Thoracic aorta (tissue), 2 donors: ENCODE results near the gene BANP. TPM values are rescaled to one million over a fixed set of nuclear protein-coding genes. Genes with fewer than 3 reads are reported as not detected.

Source experiments
- ATAC-seq: fragments of 150-250 bp; one replicate; pipeline ENCODE4 v1.8.0; 2017; ENCODE audit warnings: low read depth; ENCODE audit not compliant: insufficient number of reproducible peaks, low FRiP score
- DNase-seq: peaks from one replicate; pipeline ENCODE4 v3.0.0-alpha.2; 2020; ENCODE audit warnings: low spot score
- H3K27ac ChIP-seq, 2 donors: fragments of 200-600 bp; sonication (generic); 1 replicate in 1 of 2; 2 replicates in 1 of 2; pipeline ENCODE4 v1.5.1; 2016; ENCODE audit warnings: mild to moderate bottlenecking in 2 of 2, moderate library complexity in 2 of 2
- H3K27me3 ChIP-seq: fragments of 200-600 bp; sonication (generic); replicated peaks from 2 replicates; pipeline ENCODE4 v1.6.0; 2016; ENCODE audit warnings: mild to moderate bottlenecking; ENCODE audit not compliant: insufficient read depth
- H3K36me3 ChIP-seq: fragments of 200-600 bp; sonication (generic); one replicate; pipeline ENCODE4 v1.5.1; 2016
- H3K4me1 ChIP-seq, 2 donors: fragments of 200-600 bp; sonication (generic); 1 replicate in 1 of 2; 2 replicates in 1 of 2; pipeline versions ENCODE4 v1.5.1 to v1.6.0; 2016; ENCODE audit warnings: low read depth in 2 of 2, mild to moderate bottlenecking in 1 of 2; ENCODE audit not compliant: control insufficient read depth in 1 of 2
- H3K4me3 ChIP-seq: fragments of 200-600 bp; sonication (generic); 2 replicates; pipeline ENCODE4 v1.5.1; 2016; ENCODE audit warnings: mild to moderate bottlenecking
- H3K9me3 ChIP-seq: fragments of 200-600 bp; sonication (generic); 2 replicates; pipeline ENCODE4 v1.5.1; 2016
- CTCF ChIP-seq: fragments of 200-600 bp; sonication (generic); IDR thresholded peaks from one replicate; pipeline ENCODE4 v1.5.1; 2019; ENCODE audit warnings: antibody characterized with exemption
- total RNA-seq, 2 donors: library from RNA; depleted of rRNA; stranded (reverse); fragments of >200 nt; gene quantifications; one replicate each; pipeline versions ENCODE4 v1.1.0 to v1.2.3, GENCODE V29; 2016

The BANP gene
- total RNA-seq, 2 donors from 2014 or later: 18.6 to 21.8 TPM

- Histone ChIP-seq H3K9me3 (no peaks in the 10 kb centered on the region), H3K36me3 (no peaks in the 10 kb centered on the region)
- ATAC-seq: no peak
These were observed 29.9 kb upstream of the BANP start for GRCh38 chr16:87921236-87921773.

DNA sequence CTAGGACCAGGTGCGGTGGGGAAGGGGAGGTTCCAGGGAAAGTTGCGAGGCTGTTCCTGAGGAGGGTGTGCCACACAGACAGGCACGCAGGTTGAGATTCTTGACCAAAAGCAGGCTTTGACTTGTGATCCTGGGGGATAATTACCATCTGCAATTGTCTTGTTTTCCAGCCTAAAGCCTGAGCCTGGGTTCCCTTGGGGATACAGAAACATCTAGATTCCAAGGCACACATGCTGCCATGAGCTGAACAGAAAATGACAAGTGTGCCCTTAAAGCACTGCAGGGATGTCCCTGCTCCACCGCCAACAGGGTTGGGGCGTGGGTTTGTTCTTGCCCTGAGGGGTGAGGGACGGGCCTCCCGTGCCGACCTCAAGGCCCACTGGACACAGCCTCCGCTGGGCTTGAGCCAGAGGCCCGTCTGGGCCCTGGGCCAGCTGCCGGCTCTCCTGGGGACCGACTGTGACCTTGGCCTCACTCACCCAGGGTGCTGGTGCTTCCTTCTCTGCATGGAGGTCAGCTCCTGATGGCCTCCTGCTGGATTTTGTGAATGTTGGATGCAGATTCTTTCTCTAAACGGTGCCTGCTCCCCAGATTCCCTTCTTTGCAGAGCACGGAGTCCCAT, 28.9 kb upstream of the BANP start:
- no peaks in the 10 kb centered on the region for H3K9me3 ChIP-seq
- peaks cover 12 to 44% of the 10 kb centered on the region in 2 donors for H3K4me1 ChIP-seq
- DNase-seq: no peak
- no peak for TF ChIP-seq CTCF
- no peaks in the 10 kb centered on the region for H3K27me3 ChIP-seq
- no peak overlapping the region for H3K4me3 ChIP-seq
- no peak overlapping the region for H3K27ac ChIP-seq
- H3K36me3 ChIP-seq: no peaks in the 10 kb centered on the region
- no peak for ATAC-seq

More at GRCh38 chr16:87921236-87921773, 29.9 kb upstream of the BANP start:
- peaks cover 12 to 47% of the 10 kb centered on the region in 2 donors for H3K4me1 ChIP-seq
- TF ChIP-seq CTCF: no peak
- H3K4me3 ChIP-seq: no peak overlapping the region
- no peaks in the 10 kb centered on the region for H3K27me3 ChIP-seq
- H3K27ac ChIP-seq: no peak overlapping the region
- DNase-seq: no peak

DNA sequence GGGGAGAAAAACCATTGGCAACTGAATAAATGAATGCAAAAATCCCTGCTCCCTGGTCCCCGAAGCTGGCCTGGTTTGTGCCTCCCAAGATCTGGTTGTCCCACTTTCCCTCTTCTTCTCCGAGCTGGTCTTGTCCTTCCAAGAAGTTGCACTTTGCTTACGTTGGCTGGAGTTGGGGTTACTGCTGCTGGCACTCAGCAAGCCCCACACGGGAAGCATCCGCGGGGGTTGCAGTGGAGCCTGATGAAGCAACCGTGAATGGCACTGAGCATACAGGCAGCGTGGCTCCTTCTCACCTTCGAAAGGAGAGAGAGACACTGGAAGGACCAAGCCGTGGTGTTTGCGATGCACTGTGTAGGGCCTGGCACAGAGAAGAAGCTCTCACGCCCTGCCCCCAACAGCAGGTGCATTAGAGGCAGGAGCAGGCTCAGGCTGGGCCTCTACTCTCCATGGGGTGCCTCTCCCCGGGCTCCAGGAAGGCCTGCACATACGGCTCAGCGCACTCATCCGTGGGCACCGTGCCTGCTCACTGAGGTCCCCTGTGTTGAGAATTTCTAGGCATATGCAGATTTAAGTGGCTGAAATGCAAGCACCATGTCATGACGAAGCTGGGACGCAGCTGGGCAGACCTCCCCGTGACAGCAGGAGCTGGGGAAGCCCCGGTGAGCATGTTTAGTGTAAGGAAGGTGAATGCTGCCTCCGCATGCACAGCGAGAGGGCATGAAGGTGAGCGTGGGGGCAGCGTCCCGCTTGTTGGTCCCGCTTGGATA, 27.0 kb upstream of the BANP start:
- TF ChIP-seq CTCF: no peak
- peaks cover 4 to 30% of the 10 kb centered on the region in 2 donors for H3K4me1 ChIP-seq
- no peaks in the 10 kb centered on the region for H3K9me3 ChIP-seq
- DNase-seq (no peak), ATAC-seq (no peak)
- no peak overlapping the region for H3K27ac ChIP-seq
- no peak overlapping the region for H3K4me3 ChIP-seq
- H3K27me3 ChIP-seq: no peaks in the 10 kb centered on the region
- H3K36me3 ChIP-seq: no peaks in the 10 kb centered on the region

DNA sequence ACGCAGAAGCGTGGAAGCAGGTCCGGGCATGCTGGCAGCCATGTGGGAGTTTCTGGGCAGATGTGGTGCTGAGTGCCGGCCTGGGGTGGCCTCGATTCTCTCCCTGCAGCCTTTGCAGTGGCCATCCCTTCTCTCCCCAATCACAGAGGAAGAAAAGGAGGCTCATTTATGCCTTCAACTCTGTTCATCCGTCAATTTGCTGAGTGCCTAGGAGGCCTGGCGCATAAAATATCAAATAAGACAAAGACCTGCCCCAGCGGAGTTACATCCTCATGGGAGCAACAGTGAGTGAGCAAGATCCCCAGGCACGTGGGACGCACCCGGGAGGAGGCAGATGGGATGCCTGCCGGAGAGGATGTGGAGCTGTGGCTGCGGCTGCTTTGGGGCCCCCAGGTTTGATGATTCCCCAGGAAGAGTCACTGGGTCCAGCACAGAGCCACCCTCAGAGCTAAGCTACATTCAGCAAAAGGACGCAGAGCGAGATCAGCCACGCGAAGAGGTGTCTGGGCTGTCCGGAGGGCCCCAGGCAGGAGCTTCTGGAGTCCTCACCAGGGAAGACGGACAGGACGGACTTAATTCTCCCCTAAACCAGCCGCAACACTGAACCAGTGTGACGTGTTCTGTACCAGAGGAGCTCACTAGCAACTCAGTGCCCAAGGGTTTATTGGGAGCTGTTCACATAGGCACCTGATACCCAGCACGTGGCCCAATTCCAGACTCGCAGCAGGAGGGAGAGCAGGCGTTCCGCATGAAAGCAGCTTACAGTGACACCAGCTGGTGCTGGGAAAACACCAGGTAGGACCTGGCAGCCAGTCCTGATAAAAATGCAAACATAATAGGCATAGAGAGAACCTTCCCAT, 26.2 kb upstream of the BANP start:
- TF ChIP-seq CTCF: no peak
- ATAC-seq (no peak), DNase-seq (no peak)
- Histone ChIP-seq H3K9me3 (no peaks in the 10 kb centered on the region), H3K27ac (no peak overlapping the region), H3K36me3 (no peaks in the 10 kb centered on the region), H3K4me3 (no peak overlapping the region), H3K27me3 (no peaks in the 10 kb centered on the region), H3K4me1 (peaks cover 4 to 30% of the 10 kb centered on the region in 2 donors)
